ENCODE measurements around the gene FBXO7.

FBXO7 gene

DNA sequence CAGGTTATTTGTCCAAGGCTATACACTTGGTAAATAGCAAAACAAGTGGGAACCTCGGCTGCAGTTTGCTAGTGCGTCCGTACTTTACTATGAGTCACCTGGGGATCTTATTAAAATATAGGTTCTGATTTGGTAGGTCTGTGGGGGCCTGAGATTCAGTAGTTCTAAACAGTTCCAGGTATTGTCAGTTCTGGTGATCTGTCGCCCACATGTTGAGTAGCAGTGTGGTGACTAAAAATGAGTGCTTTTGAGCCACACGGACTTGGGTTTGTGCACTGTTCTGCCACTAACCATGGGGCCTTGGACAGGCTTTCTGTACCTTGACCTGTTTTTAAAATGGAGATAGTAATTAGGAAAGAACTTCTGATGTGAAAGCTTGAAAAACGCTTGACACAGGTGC is 15.7 kb downstream of the FBXO7 start:
- no peak for FAIRE-seq

DNA sequence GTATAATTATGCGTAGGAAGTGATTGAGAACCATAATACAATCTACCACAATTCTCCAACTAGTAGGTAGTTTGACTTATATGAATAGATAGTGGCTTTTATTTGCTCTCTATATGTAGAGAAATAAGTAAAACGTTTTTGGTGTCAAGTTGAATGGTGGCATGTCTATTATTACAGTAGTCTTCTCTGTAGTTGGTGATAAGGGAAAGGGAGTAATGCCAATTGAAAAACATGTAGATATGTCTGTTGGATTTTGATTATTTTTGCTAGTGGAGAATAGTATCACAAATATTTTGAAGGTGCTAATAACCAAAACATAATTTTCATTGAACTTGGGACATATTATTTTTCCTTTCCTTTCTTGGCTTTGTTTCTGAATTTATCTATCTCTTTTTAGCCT is 17.5 kb downstream of the FBXO7 start:
- FAIRE-seq: no peak

DNA sequence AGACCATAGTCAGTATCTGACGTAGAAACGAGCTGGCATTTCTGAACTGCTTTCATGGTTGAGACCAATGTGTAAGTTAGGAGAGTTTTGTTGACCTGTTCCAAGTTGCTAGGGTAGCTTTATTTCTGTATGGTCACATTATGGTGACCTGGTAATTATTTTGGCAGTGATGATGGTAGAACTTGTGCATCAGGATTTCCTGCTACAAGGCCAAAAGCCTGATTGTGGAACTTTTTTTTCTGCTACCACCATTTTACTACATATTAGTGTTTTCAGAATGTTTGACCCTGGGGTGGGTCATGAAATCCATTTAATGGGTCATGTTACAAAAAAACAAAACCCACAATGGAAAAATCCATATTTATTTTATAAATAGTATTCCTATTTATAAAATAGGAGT is 18.9 kb downstream of the FBXO7 start:
- no peak for FAIRE-seq

DNA sequence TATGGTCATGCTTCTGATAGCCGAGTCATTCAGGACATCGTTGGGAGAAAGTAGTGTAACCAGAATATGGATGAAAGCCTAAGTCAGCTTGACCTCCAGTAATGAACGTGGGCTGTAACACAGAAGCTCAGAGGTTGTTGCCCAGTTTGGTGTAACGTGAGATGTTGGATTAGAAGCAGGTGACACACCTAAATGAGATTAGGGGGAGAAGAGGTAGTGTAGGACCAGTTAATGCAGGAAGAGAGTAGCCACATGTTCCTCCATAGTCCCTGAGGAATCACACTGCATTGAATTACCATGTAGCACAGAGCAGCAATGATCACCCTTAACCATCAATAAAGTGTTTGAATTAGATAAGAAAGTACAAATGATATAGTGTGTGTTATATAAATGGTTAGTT is 20.4 kb downstream of the FBXO7 start:
- no peak for FAIRE-seq

- FAIRE-seq: no peak
Measured at GRCh38 chr22:32499666-32500065, 25.1 kb downstream of the FBXO7 start.

DNA sequence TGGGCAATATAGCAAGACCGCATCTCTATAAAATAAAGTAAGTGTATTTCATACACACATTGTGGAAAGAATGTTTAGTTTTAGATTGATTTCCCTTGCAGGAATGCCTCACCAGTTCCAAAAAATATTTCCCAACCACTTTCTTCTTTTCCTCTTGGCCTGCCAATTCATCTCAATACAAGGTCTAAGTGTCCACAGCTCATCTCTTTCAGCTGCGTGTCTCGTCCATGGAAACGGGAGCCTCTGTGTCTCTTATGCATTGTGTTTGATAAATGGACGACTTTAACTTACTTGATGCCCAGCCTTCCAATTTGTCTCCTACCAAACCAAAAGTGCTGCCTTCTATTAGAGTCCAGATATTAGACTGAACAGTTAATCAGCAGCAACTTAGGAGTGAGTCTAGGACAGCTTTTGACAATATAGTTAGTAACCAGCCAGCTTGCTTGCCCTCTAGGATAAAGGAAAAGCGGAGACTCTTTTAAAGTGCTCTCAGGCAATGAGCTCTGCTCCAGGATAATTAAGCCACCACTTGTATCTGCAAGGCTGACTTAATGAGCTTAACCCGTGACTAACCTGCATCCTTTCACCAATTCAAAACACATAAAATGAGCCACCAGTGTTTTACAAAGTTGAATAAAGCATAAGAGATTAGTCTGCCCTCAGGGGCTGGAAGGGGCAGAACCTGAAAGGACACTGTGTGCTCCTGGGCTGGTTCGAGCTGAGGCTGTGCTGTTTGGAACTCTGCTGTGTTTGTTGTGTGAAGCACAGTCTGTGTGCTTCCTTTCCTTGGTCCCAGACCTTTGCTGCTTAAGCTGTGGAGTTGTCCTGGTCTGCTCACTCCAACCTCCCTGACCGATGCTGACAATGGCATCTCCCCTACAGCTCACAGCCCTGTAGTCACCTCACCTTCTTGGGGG is 27.5 kb downstream of the FBXO7 start:
- no peak for FAIRE-seq

GRCh38 chr22:32509045-32509444 is 34.4 kb downstream of the FBXO7 start:
- no peak for FAIRE-seq

GRCh38 chr22:32511274-32511673 is 36.7 kb downstream of the FBXO7 start:
- FAIRE-seq: no peak

DNA sequence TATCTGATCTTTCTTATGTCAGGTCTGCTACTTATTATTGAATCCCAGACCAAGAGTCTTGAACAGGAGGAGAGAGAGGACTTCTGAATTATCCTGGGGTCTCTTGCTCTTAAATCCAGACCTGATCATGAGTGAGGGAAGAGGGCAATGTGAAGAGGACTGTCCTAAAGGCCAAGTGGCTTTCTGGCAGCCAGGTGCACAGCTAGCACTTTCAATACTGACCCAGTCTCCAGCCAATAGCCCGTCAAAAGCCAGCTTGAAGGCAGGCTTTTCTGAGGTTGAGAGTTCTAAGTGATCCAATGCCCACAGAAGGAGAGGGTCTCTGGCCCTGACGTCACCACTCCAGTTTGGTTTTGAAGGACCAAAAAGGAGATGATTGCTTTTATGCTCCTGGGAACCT is 37.2 kb downstream of the FBXO7 start:
- no peak for FAIRE-seq

DNA sequence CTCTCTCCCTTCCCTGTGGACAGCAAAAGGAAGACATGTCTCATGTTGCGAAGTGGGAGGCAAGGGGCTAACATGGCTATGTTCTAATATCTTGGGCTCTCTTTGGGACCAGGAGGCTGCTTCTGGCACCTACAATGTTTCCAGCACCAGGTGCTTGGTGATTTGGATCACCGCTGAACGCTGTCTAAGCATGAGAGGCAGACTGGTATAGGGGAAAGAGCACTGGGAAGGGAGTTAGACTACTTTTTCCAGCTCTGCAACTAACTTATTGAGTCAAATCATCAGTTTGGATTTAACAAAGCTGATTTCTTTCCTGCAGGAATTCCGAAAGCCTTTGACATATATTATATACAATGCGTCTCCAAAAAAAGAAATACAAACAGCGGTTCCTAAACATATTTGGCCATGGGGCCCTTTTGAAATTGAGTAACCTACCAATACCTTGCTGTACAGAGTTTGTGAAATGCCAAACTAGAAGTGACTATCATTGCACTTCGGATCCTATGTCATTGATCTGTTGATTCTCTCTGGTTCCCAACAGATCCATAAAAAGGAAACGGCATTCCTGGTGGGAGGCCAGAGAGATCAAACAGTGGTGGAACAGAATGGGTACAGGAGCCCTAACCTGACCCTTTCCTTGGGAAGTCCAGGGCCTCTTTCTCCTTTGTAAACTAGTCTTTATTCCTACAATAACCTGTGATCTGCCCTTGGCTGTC is 37.8 kb downstream of the FBXO7 start:
- FAIRE-seq: no peak

DNA sequence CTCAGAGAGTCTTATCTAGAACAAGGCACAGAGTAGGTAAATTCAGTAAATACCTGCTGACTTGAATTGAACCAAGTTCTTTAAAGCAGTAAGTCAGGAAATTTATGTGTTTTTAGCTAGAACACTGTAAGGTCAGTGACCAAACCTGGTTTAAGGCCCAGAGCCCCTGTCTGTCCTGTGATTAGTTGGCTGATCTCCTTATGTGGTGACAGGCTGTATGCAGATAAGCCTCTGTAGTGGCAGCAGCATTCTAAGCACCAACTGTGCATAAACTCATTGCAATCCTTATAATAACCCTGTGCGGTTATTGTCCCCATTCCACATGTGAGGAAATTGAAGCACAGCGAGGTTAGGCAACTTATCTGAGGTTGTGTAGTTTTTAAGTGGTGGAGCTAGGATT is 40.5 kb downstream of the FBXO7 start:
- no peak for FAIRE-seq

GRCh38 chr22:32517488-32517887 is 42.9 kb downstream of the FBXO7 start:
- FAIRE-seq: no peak

- FAIRE-seq: no peak
Measured at GRCh38 chr22:32517921-32518320, 43.3 kb downstream of the FBXO7 start.

- FAIRE-seq: no peak
Measured at GRCh38 chr22:32518381-32518780, 43.8 kb downstream of the FBXO7 start.

- no peak for FAIRE-seq
Measured at GRCh38 chr22:32518848-32519247, 44.2 kb downstream of the FBXO7 start.

- no peak for FAIRE-seq
Measured at GRCh38 chr22:32520612-32521011, 46.0 kb downstream of the FBXO7 start.

DNA sequence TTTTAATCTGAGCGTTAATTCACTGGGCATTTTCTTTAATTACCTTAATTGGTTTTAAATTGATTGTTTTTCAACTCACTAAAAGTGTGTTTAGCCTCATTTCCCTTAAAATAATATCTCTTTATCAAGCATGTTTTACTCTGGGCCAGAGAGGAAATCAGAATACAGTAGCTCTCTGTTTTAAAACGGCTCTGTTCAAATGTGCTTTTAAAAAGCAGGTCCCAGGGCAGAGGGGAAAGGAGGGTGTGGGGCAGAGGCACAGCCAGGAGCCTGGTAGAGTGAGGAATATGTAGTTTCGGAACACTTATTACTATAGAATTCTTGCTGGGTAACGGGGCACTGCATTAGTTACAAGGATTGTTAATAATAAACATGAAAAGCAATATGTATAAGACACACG is 47.6 kb downstream of the FBXO7 start:
- FAIRE-seq: no peak

GRCh38 chr22:32527756-32528155 is 53.1 kb downstream of the FBXO7 start:
- no peak for FAIRE-seq

DNA sequence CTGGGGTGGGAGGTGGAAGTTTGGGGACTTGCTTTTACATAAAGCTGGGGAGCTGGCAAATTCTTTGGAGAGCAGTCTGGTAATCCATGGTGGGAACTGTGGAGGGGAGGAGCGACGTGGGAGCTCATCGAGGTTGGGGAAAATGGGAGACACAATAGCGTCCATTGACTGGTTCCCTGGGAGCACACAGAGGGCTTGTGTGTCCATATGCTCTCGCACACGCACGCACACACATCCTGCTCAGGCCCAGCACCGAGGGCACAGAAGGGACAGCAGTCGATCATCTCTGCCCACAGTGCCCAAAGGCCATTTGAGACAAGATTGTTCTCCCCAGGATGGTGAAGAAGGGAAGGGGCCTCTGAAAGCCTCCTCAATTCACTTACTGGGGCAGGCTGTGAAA is 53.7 kb downstream of the FBXO7 start:
- no peak for FAIRE-seq

DNA sequence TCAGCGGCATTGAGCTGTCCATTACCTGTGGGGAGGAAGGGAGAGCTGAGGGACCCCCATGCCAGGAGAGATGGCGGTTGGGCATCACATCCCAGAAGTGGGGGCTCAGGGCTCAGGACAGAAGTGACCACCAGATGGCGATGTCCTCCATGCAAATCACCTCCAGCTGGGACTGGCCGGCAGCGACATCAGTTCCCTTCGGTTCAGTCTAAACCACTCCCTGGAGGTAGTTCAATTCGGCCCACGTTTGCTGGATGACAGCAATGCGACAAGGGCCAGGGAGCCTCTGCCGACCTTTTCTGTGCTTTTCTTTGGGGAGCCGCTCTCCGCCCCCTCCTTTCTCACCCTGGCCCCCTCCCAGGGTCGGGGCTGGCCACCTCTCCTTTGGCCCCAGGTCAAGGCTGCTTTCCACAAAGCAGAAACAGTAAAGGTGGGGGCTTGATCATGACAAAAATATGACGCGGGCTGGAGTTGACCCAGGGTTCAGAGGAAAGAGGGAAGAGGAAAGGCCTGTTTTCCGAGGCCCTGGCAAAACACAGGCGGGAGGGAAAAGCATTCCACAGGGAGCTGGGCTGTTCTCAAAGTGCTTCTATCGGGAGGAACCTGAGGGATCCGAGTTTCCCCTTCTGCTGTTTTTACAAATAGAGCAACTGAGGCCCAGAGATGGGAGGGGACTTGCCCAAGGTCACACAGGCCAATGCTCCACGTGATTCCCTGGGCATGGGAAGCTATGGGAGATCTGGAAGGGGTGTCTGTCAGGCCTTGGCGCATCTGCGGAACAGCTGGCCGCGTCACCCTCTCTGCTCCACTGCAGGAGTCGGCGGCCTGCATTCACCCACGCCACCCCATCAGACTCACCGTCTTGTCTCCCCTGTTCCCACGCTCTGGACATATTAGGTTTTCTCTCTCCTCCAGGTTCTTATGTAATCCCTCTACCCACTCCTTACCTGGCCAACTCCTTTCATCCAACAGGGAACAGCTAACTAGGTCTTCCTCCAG is 54.7 kb downstream of the FBXO7 start:
- no peak for FAIRE-seq

DNA sequence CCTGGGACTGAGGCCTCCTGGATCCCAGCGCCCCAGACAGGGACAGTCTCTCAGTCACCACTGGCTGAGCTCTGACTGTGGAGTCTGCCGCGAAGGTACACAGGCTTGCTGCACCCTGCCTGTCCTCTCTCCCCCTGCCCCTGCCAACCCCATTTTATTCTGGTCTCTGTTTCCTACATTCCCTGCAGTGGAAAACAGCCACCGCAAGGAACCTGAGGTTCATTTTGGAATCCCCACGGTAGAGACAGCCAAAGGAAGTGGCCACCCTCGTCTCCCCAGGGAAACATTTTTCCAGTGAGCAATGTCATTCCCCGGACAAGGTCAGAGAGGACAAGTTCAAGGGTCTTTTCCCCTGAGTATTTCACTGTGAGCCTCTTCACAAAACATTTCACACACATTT is 56.6 kb downstream of the FBXO7 start:
- FAIRE-seq: no peak

DNA sequence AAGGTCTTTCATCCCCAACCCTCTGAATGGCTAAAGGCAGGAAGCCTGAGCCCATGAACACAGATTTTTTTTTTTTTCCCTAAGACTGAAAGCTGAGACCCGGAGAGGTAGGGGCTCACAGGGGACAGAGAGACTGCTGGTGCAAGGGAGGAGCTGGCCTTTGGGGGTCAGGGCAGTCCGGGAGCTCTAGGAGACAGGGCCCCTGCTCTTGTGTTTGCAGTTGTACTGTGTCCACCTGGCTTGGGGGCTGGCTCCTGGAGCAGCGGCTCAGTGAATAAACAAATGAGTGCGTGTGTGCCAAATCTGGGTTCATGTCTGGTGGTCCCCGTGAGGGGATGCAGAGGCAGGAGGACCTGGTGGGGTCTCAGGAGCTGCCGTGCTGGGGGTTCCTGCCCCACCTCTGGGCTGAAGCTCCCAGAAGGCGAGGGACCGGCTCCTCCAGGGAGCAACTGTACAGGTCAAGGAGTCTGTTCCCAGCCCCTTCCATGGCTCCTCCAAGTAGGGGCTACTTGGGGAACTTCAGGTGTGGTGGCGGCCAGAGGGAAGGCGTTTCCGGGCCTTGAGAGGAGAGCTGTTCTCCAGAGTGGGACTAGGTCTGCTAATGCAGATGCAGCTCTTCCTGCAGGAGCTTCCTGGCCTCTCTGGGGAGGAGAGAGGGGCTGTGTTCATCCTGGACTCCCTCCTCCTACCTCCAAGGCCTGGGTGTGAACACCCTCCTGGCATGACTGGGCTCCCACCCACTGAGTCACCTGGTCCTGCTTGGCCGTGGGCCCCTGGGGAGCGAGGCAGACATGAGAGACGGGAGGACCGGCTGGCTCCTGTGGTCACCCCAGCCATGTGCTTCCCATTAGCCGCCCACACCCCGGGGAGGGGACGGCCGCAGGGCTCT is 57.6 kb downstream of the FBXO7 start:
- peak; percentile 65 for FAIRE-seq

Measured in endometrium (tissue), 2 donors.